HG03108 (cell line): ENCODE measurements around the gene OLFML2A.
A peak's percentile ranks its signal among the peaks of the same experiment; 100 is the strongest.

Experiments used
- ATAC-seq: cut with Tn5 transposase; IDR thresholded peaks from one replicate; pipeline ENCODE4 v1.9.1; 2021; ENCODE audit warnings: moderate library complexity; ENCODE audit not compliant: unreplicated experiment

OLFML2A gene

GRCh38 chr9:124849801-124850200, 72.9 kb downstream of the OLFML2A start:
- ATAC-seq: no peak

GRCh38 chr9:124852121-124852828, 75.3 kb downstream of the OLFML2A start:
- ATAC-seq: no peak

DNA sequence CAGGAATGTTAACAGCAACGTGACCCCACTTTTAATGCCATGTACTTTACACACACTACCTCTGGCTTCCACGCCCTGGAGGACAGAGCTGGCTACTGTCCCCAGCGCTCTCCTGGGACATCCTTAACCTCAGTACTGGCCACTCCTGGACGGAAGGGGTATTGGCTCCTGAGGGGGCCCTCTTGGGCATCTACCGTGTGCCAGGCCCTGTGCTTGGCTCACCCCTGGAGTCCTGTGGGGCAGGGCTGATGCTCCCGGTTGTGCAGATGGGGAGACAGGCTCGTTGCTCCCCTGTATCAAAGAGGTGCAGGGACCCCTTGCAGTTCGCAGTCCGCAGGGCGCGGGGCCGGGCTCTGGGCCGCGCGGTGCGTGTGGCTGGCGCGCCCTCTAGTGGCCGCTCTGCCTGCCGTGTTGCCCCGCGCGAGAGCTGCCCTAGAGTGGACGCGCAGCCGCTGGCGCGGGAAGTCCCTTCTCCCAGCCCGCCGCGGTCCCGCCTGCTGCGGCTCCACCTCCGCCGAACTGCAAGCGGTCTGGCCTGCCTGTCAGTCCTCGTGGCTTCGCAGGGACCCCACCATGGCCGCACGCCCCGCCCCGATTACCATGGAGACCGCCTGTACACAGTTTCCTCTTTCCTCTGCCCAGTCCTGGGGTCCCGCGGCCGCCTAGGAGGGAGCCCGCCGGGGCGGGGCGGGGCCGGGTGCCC, 76.0 kb downstream of the OLFML2A start, which contains the start of gene WDR38:
WDR38 (plus strand) TSS at position 632 of the 703 bp plus-strand sequence. CDS start 72 bp downstream, outside the sequence.
- peak; percentile 70 for ATAC-seq

- ATAC-seq: no peak
Measured at GRCh38 chr9:124853605-124854143, 76.7 kb downstream of the OLFML2A start.

DNA sequence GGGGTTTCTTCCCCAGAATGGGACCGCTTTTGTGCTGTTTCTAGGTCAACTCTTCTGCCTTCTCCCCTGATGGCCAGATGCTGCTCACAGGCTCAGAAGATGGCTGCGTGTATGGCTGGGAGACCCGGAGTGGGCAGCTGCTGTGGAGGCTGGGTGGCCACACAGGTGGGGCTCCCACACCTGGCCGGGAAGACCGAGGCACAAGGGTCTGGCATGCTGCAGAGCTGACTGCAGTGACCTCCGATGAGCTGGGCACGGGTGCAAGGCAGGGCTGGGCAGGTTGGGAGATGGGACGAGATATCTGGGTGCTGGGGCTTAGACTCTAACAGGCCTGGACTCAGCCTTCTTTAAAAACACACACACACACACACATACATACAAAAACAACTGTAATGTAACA, 77.2 kb downstream of the OLFML2A start:
- ATAC-seq: no peak

GRCh38 chr9:124854822-124855221, 77.9 kb downstream of the OLFML2A start:
- no peak for ATAC-seq

- no peak for ATAC-seq
Measured at GRCh38 chr9:124855566-124855943, 78.6 kb downstream of the OLFML2A start.

DNA sequence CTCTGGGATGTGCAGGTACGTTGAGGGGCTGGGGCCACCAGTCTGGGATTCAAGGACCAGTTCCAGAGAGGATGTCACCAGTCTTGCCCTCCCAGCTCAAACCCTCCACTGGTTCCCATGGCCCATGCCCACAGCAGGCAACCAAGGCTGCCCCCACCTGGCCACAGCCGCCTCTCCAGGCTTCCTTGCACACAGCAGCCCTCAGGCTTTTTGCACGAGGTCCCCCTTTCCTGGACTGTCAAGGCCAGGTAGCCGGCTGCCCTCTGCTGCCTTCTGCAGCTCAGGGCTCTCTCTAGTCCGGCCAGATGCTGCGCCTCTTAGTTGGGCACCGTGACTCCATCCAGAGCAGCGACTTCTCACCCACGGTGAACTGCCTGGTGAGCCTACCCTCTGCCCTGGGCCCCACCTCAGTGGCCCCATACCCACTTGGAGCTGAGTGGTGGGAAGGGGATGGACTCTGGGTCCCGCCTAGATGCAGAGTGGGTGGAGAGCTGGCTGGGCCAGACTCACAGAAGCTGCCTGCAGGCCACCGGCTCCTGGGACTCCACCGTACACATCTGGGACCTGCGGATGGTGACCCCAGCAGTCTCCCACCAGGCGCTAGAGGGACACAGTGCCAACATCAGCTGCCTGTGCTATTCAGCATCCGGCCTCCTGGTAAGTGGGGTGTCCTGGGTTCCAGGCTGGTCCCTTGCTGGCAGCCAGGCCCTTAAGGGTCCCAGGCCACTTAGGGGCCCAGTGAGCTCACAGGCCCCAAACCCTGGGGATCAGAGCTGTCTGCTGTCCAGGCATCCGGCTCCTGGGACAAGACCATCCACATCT, 79.2 kb downstream of the OLFML2A start:
- no peak for ATAC-seq

GRCh38 chr9:124857533-124858162, 80.7 kb downstream of the OLFML2A start:
- no peak for ATAC-seq

DNA sequence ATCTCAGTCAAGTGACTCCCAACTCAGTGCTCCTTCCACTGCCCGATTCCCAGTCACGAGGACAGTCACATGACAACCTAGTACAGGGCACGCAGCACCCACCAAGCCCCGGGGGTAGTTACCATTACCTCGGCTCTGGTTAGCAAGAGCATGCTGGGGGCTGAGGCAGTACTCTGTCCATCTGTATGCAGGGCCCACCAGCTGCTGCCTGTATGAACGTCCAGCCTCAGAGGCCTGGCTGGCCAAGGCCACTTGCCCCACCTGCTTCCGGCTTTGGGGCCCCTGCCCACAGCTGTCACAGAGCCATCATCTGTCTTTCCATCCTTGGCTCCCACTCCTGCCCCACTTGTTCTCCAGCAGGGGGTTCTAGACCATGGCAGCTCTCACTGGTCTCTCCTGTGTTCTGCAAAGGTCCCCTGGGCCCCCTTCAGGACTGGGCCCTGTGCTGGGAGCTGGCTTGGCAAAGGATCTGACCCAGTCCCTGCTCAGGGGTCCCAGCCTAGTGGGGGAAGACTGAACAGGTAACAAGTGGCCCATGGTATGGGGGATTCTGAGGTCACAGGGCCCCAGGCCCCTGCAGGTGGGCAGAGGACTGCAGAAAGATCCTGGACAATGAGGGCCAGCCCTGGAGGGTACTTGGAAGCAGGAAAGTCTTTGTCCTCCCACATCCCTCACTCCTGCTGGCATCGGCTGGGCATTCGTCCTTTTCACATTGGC, 81.6 kb downstream of the OLFML2A start:
- no peak for ATAC-seq

- no peak for ATAC-seq
Measured at GRCh38 chr9:124859803-124860581, 83.1 kb downstream of the OLFML2A start.

GRCh38 chr9:124860582-124861341, 83.8 kb downstream of the OLFML2A start:
- ATAC-seq: no peak

DNA sequence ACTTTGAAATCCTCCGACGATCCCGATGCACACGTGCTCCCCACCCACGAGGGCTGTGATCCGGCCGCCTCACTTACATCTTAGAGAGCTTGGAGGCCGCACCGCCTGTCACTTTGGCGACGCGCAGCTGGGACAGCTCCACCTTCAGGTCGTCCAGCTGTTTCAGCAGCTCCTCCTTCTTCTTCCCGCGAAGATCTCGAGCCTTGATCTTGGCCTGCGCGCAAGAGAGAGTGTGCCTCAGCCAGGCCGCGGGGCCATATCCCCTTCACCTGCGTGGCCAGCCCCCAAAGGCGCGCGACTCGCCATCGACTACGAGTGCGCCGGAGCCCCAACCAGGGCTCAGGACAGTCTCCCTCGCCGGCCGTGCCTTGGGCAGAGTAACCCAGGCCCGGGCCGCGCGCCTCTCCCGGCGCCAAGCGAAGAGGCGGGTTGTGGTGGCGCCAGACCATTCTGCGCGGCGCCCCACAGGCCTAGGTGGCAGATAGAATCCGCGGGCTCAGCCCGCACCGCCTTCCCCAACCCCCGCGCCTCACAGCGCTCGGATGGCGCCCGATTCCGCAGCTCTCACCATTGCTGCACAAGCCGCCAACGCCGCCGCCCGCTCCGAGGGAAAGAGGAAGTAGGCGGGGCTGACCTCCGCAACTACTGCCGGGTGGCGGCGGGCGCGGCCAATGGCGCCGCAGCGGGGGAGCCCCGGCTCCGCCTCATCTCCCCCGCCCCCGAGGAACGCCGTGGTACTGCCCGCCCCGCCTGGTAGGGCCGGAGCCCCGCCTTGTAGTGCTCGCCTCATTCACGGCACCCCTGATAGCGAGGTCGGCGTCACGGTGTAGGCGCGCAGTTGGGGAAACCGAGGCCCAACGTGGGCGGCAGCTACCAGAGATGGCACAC, 84.7 kb downstream of the OLFML2A start, which contains the start of the genes ARPC5L and RPL35:
ARPC5L (plus strand) TSS at position 789 of the 888 bp plus-strand sequence. CDS start 7,161 bp downstream, outside the sequence.
RPL35 (minus strand) TSS at position 616 of the 888 bp plus-strand sequence; CDS start at position 571, 45 bp downstream.
- ATAC-seq: peak; percentile 86

- ATAC-seq: no peak
Measured at GRCh38 chr9:124863371-124863871, 86.5 kb downstream of the OLFML2A start.
